ENCODE measurements around the gene IFI30. TPM values are rescaled to one million over a fixed set of nuclear protein-coding genes. Genes with fewer than 3 reads are reported as not detected.

IFI30 gene
- polyA plus RNA-seq, 1 of the 3 experiments (the other 2 are of a cell fraction): 11.6 TPM

DNA sequence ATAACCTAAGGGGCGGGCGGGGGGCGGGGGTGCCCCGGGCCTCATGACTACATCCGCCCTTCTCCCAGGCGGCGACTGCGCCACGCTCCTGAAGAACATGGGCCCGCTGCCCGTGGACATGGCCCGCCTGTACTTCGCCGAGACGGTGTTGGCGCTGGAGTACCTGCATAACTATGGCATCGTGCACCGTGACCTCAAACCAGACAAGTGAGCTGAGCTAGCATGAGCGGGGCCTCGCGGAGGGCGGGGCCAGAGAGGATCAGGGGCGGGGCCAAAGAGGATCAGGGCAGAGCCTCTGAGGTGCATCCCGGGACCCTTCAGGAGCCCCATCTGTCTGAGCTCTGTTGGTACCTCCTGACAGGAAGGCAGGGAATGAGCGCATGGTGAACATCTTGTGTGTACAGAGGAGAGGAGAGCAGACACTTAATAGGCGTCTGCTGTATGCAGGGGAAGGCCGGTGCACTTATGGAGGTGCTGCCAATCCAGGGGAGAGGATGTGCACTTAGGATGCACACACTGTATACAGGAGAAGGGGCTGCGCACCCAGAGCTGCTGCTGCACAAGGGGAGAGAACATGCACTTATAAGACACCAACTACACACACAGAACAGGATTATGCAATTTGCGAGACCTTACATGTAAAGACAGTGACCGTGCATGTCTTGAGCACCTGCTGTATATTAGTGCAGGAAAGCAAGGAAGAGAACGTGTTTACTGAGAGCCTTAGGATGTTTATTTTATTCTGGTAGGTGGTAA lies 41.6 kb upstream of the IFI30 start:
- H3K36me3 ChIP-seq (replicated peaks in 1 of 2; ENCODE audit: control insufficient read depth in 1 of 2, insufficient read depth in 2 of 2, low read length in 1 of 2): peaks cover 16 to 17% of the 10 kb centered on the region in 2 experiments
- TF ChIP-seq TEAD4 (IDR thresholded peaks at IDR 0.05; ENCODE audit: borderline replicate concordance, insufficient read depth): no peak
- TF ChIP-seq TCF12 (IDR thresholded peaks at IDR 0.05): no peak
- TF ChIP-seq YY1 (IDR thresholded peaks at IDR 0.05; ENCODE audit: low read depth): no peak
- TF ChIP-seq MEF2A (IDR thresholded peaks at IDR 0.05; ENCODE audit: borderline replicate concordance, low read depth): no peak
- TF ChIP-seq GABPA (IDR thresholded peaks at IDR 0.05; ENCODE audit: low read depth): no peak
- TF ChIP-seq RFX5 (IDR thresholded peaks at IDR 0.05; ENCODE audit: low read length): no peak
- TF ChIP-seq POLR2AphosphoS5 (IDR thresholded peaks at IDR 0.05; ENCODE audit: low read depth, low read length): no peak
- TF ChIP-seq NRF1 (IDR thresholded peaks at IDR 0.05; ENCODE audit: low read depth, low read length): no peak
- TF ChIP-seq GATA2 (CRISPR knock-in tag; IDR thresholded peaks at IDR 0.05): no peak
- TF ChIP-seq RAD21 (IDR thresholded peaks at IDR 0.05; ENCODE audit: low read length): no peak
- TF ChIP-seq ELF1 (IDR thresholded peaks at IDR 0.05): no peak
- no peak for TF ChIP-seq FOXJ3 (CRISPR knock-in tag; IDR thresholded peaks at IDR 0.05)
- CTCF ChIA-PET: interaction anchor here (1.0 to 1.3 kb wide), 2 partner anchors 14 kb away, joined by 3 read pairs; no protein-coding TSS in a partner anchor

GRCh38 chr19:18135712-18136584 lies 37.7 kb upstream of the IFI30 start:
- ChIA-PET CTCF (interaction anchor here (1.6 kb wide), 1 partner anchor 13 kb away, joined by 4 read pairs; no protein-coding TSS in a partner anchor), POLR2A (no interaction called here)
- no peak overlapping the region for H3K4me3 ChIP-seq (ENCODE audit: low read depth in 2 of 2, low read length in 1 of 2)
- 94% methylated on average over 16 of the region's 18 CpGs for WGBS (ENCODE audit: low lambda C conversion rate)
- H3F3A ChIP-seq (replicated peaks; ENCODE audit: insufficient read depth): no peaks in the 10 kb centered on the region
- no peak for DNase-seq
- no peak overlapping the region for H3K27ac ChIP-seq (ENCODE audit: low read depth in 2 of 2, low read length in 1 of 2)
- no peaks in the 10 kb centered on the region for H4K20me1 ChIP-seq (ENCODE audit: insufficient read depth)
- H3K4me2 ChIP-seq: no peak overlapping the region
- H2AFZ ChIP-seq (ENCODE audit: low read depth): no peak overlapping the region
- no peaks in the 10 kb centered on the region for H3K79me2 ChIP-seq (ENCODE audit: insufficient read depth)
- H3K9ac ChIP-seq: no peak overlapping the region
- H3K36me3 ChIP-seq (replicated peaks in 1 of 2; ENCODE audit: control insufficient read depth in 1 of 2, insufficient read depth in 2 of 2, low read length in 1 of 2): peaks cover 8 to 19% of the 10 kb centered on the region in 2 experiments
- no peaks in the 10 kb centered on the region for H3K27me3 ChIP-seq (ENCODE audit: insufficient read depth)
- no peaks in the 10 kb centered on the region for H3K9me2 ChIP-seq
- TF ChIP-seq SMC3 (IDR thresholded peaks at IDR 0.05; ENCODE audit: low read depth, low read length) (no peak), SIN3A (IDR thresholded peaks at IDR 0.05; ENCODE audit: borderline replicate concordance, low read depth, low read length) (no peak), GABPA (IDR thresholded peaks at IDR 0.05; ENCODE audit: low read depth) (no peak), TEAD4 (IDR thresholded peaks at IDR 0.05; ENCODE audit: borderline replicate concordance, insufficient read depth) (no peak), CHD2 (IDR thresholded peaks at IDR 0.05; ENCODE audit: low read length, partially characterized antibody) (no peak), NFIC (IDR thresholded peaks at IDR 0.05; ENCODE audit: borderline replicate concordance) (no peak), RXRA (IDR thresholded peaks at IDR 0.05; ENCODE audit: borderline replicate concordance, low read depth) (no peak), RCOR1 (IDR thresholded peaks at IDR 0.05; ENCODE audit: low read length) (no peak)
- TF ChIP-seq, protein P1, sequence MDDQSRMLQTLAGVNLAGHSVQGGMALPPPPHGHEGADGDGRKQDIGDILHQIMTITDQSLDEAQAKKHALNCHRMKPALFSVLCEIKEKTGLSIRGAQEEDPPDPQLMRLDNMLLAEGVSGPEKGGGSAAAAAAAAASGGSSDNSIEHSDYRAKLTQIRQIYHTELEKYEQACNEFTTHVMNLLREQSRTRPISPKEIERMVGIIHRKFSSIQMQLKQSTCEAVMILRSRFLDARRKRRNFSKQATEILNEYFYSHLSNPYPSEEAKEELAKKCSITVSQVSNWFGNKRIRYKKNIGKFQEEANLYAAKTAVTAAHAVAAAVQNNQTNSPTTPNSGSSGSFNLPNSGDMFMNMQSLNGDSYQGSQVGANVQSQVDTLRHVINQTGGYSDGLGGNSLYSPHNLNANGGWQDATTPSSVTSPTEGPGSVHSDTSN (IDR thresholded peaks at IDR 0.05): no peak
- no peaks in the 10 kb centered on the region for H3K4me1 ChIP-seq (ENCODE audit: control insufficient read depth in 1 of 2, insufficient read depth in 2 of 2, low read depth in 1 of 2, low read length in 1 of 2)
- no peaks in the 10 kb centered on the region for H3K9me3 ChIP-seq

More for the DNA sequence above, 41.6 kb upstream of the IFI30 start:
- H3K79me2 ChIP-seq (ENCODE audit: insufficient read depth): no peaks in the 10 kb centered on the region
- H3K9me3 ChIP-seq: no peaks in the 10 kb centered on the region
- POLR2A ChIA-PET: no interaction called here
- H4K20me1 ChIP-seq (ENCODE audit: insufficient read depth): no peaks in the 10 kb centered on the region
- H3K27me3 ChIP-seq (ENCODE audit: insufficient read depth): no peaks in the 10 kb centered on the region
- no peaks in the 10 kb centered on the region for H3F3A ChIP-seq (replicated peaks; ENCODE audit: insufficient read depth)
- H2AFZ ChIP-seq (ENCODE audit: low read depth): no peak overlapping the region
- DNase-seq: no peak
- H3K4me3 ChIP-seq (ENCODE audit: low read depth in 2 of 2, low read length in 1 of 2): no peak overlapping the region
- no peaks in the 10 kb centered on the region for H3K4me1 ChIP-seq (ENCODE audit: control insufficient read depth in 1 of 2, insufficient read depth in 2 of 2, low read depth in 1 of 2, low read length in 1 of 2)
- H3K9ac ChIP-seq: no peak overlapping the region
- H3K4me2 ChIP-seq: no peak overlapping the region
- H3K27ac ChIP-seq (ENCODE audit: low read depth in 2 of 2, low read length in 1 of 2): no peak overlapping the region
- no peaks in the 10 kb centered on the region for H3K9me2 ChIP-seq
- WGBS (ENCODE audit: low lambda C conversion rate): 90% methylated on average over 25 of the region's 31 CpGs

Data from SK-N-SH (cell line).